Naive thymus-derived CD4-positive, alpha-beta T cell (primary cell): ENCODE measurements around the gene PPP3R2. TPM values are rescaled to one million over a fixed set of nuclear protein-coding genes. Genes with fewer than 3 reads are reported as not detected.
"Not testable (repeated sequence)": the region's sequence is repeated elsewhere in the genome, so short reads cannot be mapped to it uniquely, and the experiment has no call there.

ENCODE experiments used
- ATAC-seq: fragments of 150-1000 bp; cut with Tn5 transposase; 2 replicates; pipeline ENCODE4 v1.10.0; 2021; ENCODE audit warnings: mild to moderate bottlenecking, moderate library complexity
- CTCF ChIA-PET: fragments of 350-600 bp; sonication (Branson Sonifier 250); formaldehyde crosslinking; loops from one replicate; lab custom pipeline; 2021; ENCODE audit warnings: antibody characterized with exemption; lab: Charles Lee
- POLR2A ChIA-PET: fragments of 350-600 bp; sonication (Branson Sonifier 250); formaldehyde crosslinking; loops from one replicate; lab custom pipeline; 2021; ENCODE audit warnings: antibody characterized with exemption, inconsistent platforms; lab: Charles Lee
- DNase-seq, 9 donors: peaks; one replicate each; pipeline versions ENCODE4 v3.0.0 to v3.0.0-alpha.2; 2020 to 2022; ENCODE audit warnings: mixed read lengths in 1 of 9
- H3K27ac ChIP-seq: one replicate; pipeline ENCODE4 v1.7.0; 2013; ENCODE audit warnings: mild to moderate bottlenecking, low read depth, low read length, moderate library complexity
- H3K27me3 ChIP-seq, 2 donors: one replicate each; pipeline ENCODE4 v1.7.0; 2013; ENCODE audit warnings: low read length in 2 of 2, mild to moderate bottlenecking in 2 of 2, moderate library complexity in 2 of 2; ENCODE audit not compliant: control insufficient read depth in 2 of 2, insufficient read depth in 2 of 2
- H3K36me3 ChIP-seq, 3 experiments: 1 replicate in 2 of 3; 2 replicates in 1 of 3; pipeline ENCODE4 v1.7.0; 2013; ENCODE audit warnings: low read length in 3 of 3, mild to moderate bottlenecking in 3 of 3, moderate library complexity in 1 of 3; ENCODE audit not compliant: insufficient read depth in 3 of 3, control insufficient read depth in 2 of 3
- H3K4me1 ChIP-seq, 2 donors: one replicate each; pipeline ENCODE4 v1.7.0; 2013; ENCODE audit warnings: low read length in 2 of 2, mild to moderate bottlenecking in 2 of 2, moderate library complexity in 1 of 2; ENCODE audit not compliant: control insufficient read depth in 2 of 2, insufficient read depth in 2 of 2
- H3K4me3 ChIP-seq: 2 replicates; pipeline ENCODE4 v1.7.0; 2013; ENCODE audit warnings: mild to moderate bottlenecking, low read length
- H3K9me3 ChIP-seq, 3 experiments: 1 replicate in 2 of 3; 2 replicates in 1 of 3; pipeline ENCODE4 v1.7.0; 2013; ENCODE audit warnings: low read length in 3 of 3; ENCODE audit not compliant: control insufficient read depth in 2 of 3
- H3K27ac Mint-ChIP-seq, 9 donors: one replicate each; pipeline ENCODE4 v1.8.0; 2020 to 2022; ENCODE audit warnings: mixed read lengths in 9 of 9, mild to moderate bottlenecking in 8 of 9, moderate library complexity in 5 of 9, inconsistent platforms in 2 of 9
- H3K27me3 Mint-ChIP-seq, 5 donors: one replicate each; pipeline ENCODE4 v1.8.0; 2021 to 2022; ENCODE audit warnings: mixed read lengths in 5 of 5, mild to moderate bottlenecking in 1 of 5
- H3K36me3 Mint-ChIP-seq, 5 donors: one replicate each; pipeline ENCODE4 v1.8.0; 2020 to 2022; ENCODE audit warnings: mixed read lengths in 5 of 5, mild to moderate bottlenecking in 3 of 5, inconsistent platforms in 1 of 5
- H3K4me1 Mint-ChIP-seq, 7 donors: one replicate each; pipeline ENCODE4 v1.8.0; 2020 to 2022; ENCODE audit warnings: mixed read lengths in 7 of 7, mild to moderate bottlenecking in 3 of 7, inconsistent platforms in 1 of 7
- H3K4me3 Mint-ChIP-seq, 10 donors: one replicate each; pipeline ENCODE4 v1.8.0; 2020 to 2022; ENCODE audit warnings: mild to moderate bottlenecking in 10 of 10, mixed read lengths in 10 of 10, moderate library complexity in 6 of 10, inconsistent platforms in 2 of 10
- H3K9me3 Mint-ChIP-seq, 11 donors: one replicate each; pipeline ENCODE4 v1.8.0; 2020 to 2022; ENCODE audit warnings: mixed read lengths in 11 of 11, mild to moderate bottlenecking in 4 of 11, inconsistent platforms in 1 of 11, moderate library complexity in 1 of 11
- intact Hi-C, 2 donors: fragments of 100-400 bp; cut with micrococcal nuclease; formaldehyde crosslinking; loops; one replicate each; pipeline ENCODE4 v1.15.1; 2023
- polyA plus RNA-seq, 2 donors: library from polyadenylated mRNA; unstranded; fragments of 300-500 nt; fragmentation: Illumina TruSeq; gene quantifications; one replicate each; pipeline ENCODE4 v1.2.3, GENCODE V29; 2021
- total RNA-seq, 6 experiments: library from RNA in 5 of 6; stranded (reverse) in 5 of 6; gene quantifications; 1 replicate in 5 of 6; 2 replicates in 1 of 6; pipeline ENCODE4 v1.2.3 and lab custom pipeline; 2021 to 2026

PPP3R2 gene
- total and polyA plus RNA-seq, 7 experiments from 2014 or later: not detected

DNA sequence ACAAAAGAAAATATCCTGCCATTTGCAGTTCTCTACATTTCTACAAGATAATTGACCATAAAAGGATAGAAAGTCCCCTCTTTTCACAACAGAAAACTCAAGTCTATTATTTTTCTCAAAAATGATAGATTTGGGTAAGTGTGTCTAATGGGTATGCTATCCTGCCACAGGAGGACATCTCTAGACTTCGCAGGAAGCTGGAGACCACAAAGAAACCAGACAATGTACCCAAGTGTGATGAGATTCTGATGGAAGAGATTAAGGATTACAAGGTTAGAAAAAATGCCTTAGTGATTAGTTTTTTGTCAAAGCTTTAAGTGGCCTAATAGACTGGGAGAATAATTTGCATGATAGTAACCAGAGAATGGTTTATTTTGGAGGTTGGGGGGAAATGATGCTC is 33.0 kb downstream of the PPP3R2 start:
- H3K36me3 ChIP-seq: peaks cover 11 to 54% (median 14%) of the 10 kb centered on the region in 3 experiments
- H3K4me3 ChIP-seq: no peak overlapping the region
- H3K27ac ChIP-seq: no peak overlapping the region
- H3K27ac Mint-ChIP-seq: peak overlapping the region in 7 of 9 donors; percentile 1 to 87 (median 21)
- ChIA-PET POLR2A (no interaction called here), CTCF (interaction anchor here (0.7 to 1.0 kb wide), 2 partner anchors 11 to 150 kb away, joined by 3 to 4 read pairs; no protein-coding TSS in a partner anchor)
- H3K4me3 Mint-ChIP-seq: no peak overlapping the region
- ATAC-seq (peak; percentile 56), DNase-seq (no peak)
- no peaks in the 10 kb centered on the region for H3K27me3 ChIP-seq
- H3K4me1 Mint-ChIP-seq: peaks cover 8 to 44% (median 35%) of the 10 kb centered on the region in 7 donors
- H3K9me3 Mint-ChIP-seq: peaks cover 0 to 14% (median 0%) of the 10 kb centered on the region in 11 donors
- intact Hi-C loops: loop anchor here in 1 of 2 donors (1.0 kb wide), 1 partner anchor 9 kb away; no protein-coding TSS in a partner anchor
- H3K4me1 ChIP-seq: peaks cover 0 to 9% of the 10 kb centered on the region in 2 donors
- H3K36me3 Mint-ChIP-seq: peaks cover 42 to 90% (median 70%) of the 10 kb centered on the region in 5 donors
- H3K9me3 ChIP-seq: no peaks in the 10 kb centered on the region
- H3K27me3 Mint-ChIP-seq: no peaks in the 10 kb centered on the region

GRCh38 chr9:101549472-101550098 is 45.2 kb downstream of the PPP3R2 start:
- H3K27me3 ChIP-seq, POLR2A ChIA-PET, DNase-seq, H3K4me1 ChIP-seq, H3K4me3 ChIP-seq, H3K4me1 Mint-ChIP-seq, ATAC-seq, H3K27me3 Mint-ChIP-seq, H3K9me3 Mint-ChIP-seq, H3K27ac ChIP-seq, H3K9me3 ChIP-seq, H3K4me3 Mint-ChIP-seq, CTCF ChIA-PET: not testable (repeated sequence)
- intact Hi-C loops: loop anchor here in 1 of 2 donors (2.0 kb wide), 1 partner anchor 17 kb away; no protein-coding TSS in a partner anchor
- Mint-ChIP-seq H3K36me3 (peaks cover 46 to 91% (median 72%) of the 10 kb centered on the region in 5 donors), H3K27ac (peak overlapping the region in 1 of 9 donors; percentile 38)
- H3K36me3 ChIP-seq: peaks cover 27 to 87% (median 44%) of the 10 kb centered on the region in 3 experiments

DNA sequence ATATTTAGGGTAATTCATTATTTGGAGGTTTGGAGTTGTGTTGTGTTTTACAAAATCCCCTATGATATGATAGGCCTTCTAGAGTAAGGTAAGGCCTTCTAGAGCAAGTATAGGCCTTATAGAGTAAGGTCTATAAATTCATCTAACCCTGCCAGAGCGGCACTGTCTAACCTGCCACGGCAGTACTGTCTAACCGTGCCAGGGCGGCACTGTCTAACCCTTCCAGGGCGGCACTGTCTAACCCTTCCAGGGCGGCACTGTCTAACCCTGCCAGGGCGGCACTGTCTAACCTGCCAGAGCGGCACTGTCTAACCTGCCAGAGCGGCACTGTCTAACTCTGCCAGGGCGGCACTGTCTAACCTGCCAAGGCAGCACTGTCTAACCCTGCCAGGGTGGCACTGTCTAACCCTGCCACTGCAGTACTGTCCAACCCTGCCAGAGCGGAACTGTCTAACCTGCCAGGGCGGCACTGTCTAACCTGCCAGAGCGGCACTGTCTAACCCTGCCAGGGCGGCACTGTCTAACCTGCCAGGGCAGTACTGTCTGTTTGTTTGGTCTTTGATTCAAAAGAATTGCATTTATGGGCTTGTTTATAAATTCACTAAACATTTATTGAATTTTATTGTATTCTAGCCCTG is 51.6 kb downstream of the PPP3R2 start:
- H3K27ac ChIP-seq: no peak overlapping the region
- H3K4me3 ChIP-seq: no peak overlapping the region
- H3K27me3 ChIP-seq: no peaks in the 10 kb centered on the region
- Mint-ChIP-seq H3K4me1 (peaks cover 0 to 4% (median 0%) of the 10 kb centered on the region in 7 donors), H3K36me3 (peaks cover 25 to 35% (median 26%) of the 10 kb centered on the region in 5 donors), H3K9me3 (no peaks in the 10 kb centered on the region), H3K27me3 (no peaks in the 10 kb centered on the region), H3K27ac (no peak overlapping the region), H3K4me3 (no peak overlapping the region)
- intact Hi-C loops: no loop called here
- no peaks in the 10 kb centered on the region for H3K4me1 ChIP-seq
- H3K36me3 ChIP-seq: peaks cover 23 to 80% (median 41%) of the 10 kb centered on the region in 3 experiments
- ChIA-PET CTCF (interaction anchor here (0.6 kb wide), 1 partner anchor 8 kb away, joined by 3 read pairs; no protein-coding TSS in a partner anchor), POLR2A (no interaction called here)
- ATAC-seq (no peak), DNase-seq (no peak)
- no peaks in the 10 kb centered on the region for H3K9me3 ChIP-seq

Other genes with a start within 250 kb of the PPP3R2 start
- gene BAAT, start 210.0 kb downstream of the PPP3R2 start, total RNA-seq: under 1 TPM in 1 of 5 experiments, not detected in 4; 0.07 TPM
- gene BAAT, start 210.0 kb downstream of the PPP3R2 start, polyA plus RNA-seq: not detected
- 10 to 100 TPM in 3 of 5 experiments, 1 to 10 TPM in 2; 6.5 to 23.8 (median 11.5) TPM for gene MRPL50, start 196.4 kb downstream of the PPP3R2 start, total RNA-seq
- gene MRPL50, start 196.4 kb downstream of the PPP3R2 start, polyA plus RNA-seq: 10 to 100 TPM; 14.9 to 20.3 TPM
- 10 to 100 TPM in 3 of 5 experiments, 1 to 10 TPM in 2; 8.5 to 25.0 (median 14.5) TPM for gene ZNF189, start 196.1 kb downstream of the PPP3R2 start, total RNA-seq
- gene ZNF189, start 196.1 kb downstream of the PPP3R2 start, polyA plus RNA-seq: 1 to 10 TPM; 3.1 to 3.5 TPM
- not detected for gene ALDOB, start 159.2 kb downstream of the PPP3R2 start, total RNA-seq
- gene ALDOB, start 159.2 kb downstream of the PPP3R2 start, polyA plus RNA-seq: not detected
- 10 to 100 TPM; 30.5 to 67.8 (median 45.9) TPM for gene RNF20, start 61.1 kb downstream of the PPP3R2 start, total RNA-seq
- 10 to 100 TPM; 43.7 to 53.6 TPM for gene RNF20, start 61.1 kb downstream of the PPP3R2 start, polyA plus RNA-seq
- under 1 TPM in 3 of 5 experiments, not detected in 2; 0.05 to 0.08 (median 0.08) TPM for gene GRIN3A, start 143.7 kb upstream of the PPP3R2 start, total RNA-seq
- under 1 TPM; 0.02 to 0.04 TPM for gene GRIN3A, start 143.7 kb upstream of the PPP3R2 start, polyA plus RNA-seq